Measurements from ENCODE around the gene ADARB1. TPM values are rescaled to one million over a fixed set of nuclear protein-coding genes. Genes with fewer than 3 reads are reported as not detected.

Gene ADARB1
- total RNA-seq, 1 experiment from 2014 or later = 31.9 TPM

- TF ChIP-seq EZH2 (IDR thresholded peaks at IDR 0.05; ENCODE audit: borderline replicate concordance, low read depth, low read length, poor library complexity, severe bottlenecking) (no peak), CTCF (conservative IDR thresholded peaks at IDR 0.05; ENCODE audit: low read depth, low read length) (no peak)
- POLR2A ChIA-PET (ENCODE audit: low non-redundant PET) = no interaction called here
- no peaks in the 10 kb centered on the region for H3K27me3 ChIP-seq (replicated peaks; ENCODE audit: insufficient read depth, low read depth, low read length, poor library complexity)
- H3K4me3 ChIP-seq (ENCODE audit: low read depth, low read length, poor library complexity, severe bottlenecking) = no peak overlapping the region
- no peaks in the 10 kb centered on the region for H3K36me3 ChIP-seq (ENCODE audit: insufficient read depth, low read length, poor library complexity, severe bottlenecking)
- BruUV-seq (replicated peaks) = no TSS peak
- CTCF ChIA-PET = no interaction called here
- no peak for DNase-seq (ENCODE audit: low spot score)
- H3K9me3 ChIP-seq (ENCODE audit: low read depth, low read length, poor library complexity, severe bottlenecking) = no peaks in the 10 kb centered on the region
- no peaks in the 10 kb centered on the region for H3K4me1 ChIP-seq (ENCODE audit: insufficient read depth, low read length, poor library complexity, severe bottlenecking)
- H3K27ac ChIP-seq (ENCODE audit: low read depth, low read length, poor library complexity, severe bottlenecking) = no peak overlapping the region
- intact Hi-C loops (cut with micrococcal nuclease; ENCODE audit: unreplicated experiment) = no loop called here
Measured at GRCh38 chr21:45196620-45197019, 122.2 kb downstream of the ADARB1 start.

- no peaks in the 10 kb centered on the region for H3K4me1 ChIP-seq (ENCODE audit: insufficient read depth, low read length, poor library complexity, severe bottlenecking)
- H3K27ac ChIP-seq (ENCODE audit: low read depth, low read length, poor library complexity, severe bottlenecking) = no peak overlapping the region
- BruUV-seq (replicated peaks) = no TSS peak
- ChIA-PET CTCF (no interaction called here), POLR2A (ENCODE audit: low non-redundant PET) (no interaction called here)
- intact Hi-C loops (cut with micrococcal nuclease; ENCODE audit: unreplicated experiment) = no loop called here
- no peak for DNase-seq (ENCODE audit: low spot score)
- H3K27me3 ChIP-seq (replicated peaks; ENCODE audit: insufficient read depth, low read depth, low read length, poor library complexity) = no peaks in the 10 kb centered on the region
- TF ChIP-seq EZH2 (IDR thresholded peaks at IDR 0.05; ENCODE audit: borderline replicate concordance, low read depth, low read length, poor library complexity, severe bottlenecking) = no peak
- TF ChIP-seq CTCF (conservative IDR thresholded peaks at IDR 0.05; ENCODE audit: low read depth, low read length) = no peak
- no peaks in the 10 kb centered on the region for H3K36me3 ChIP-seq (ENCODE audit: insufficient read depth, low read length, poor library complexity, severe bottlenecking)
- no peaks in the 10 kb centered on the region for H3K9me3 ChIP-seq (ENCODE audit: low read depth, low read length, poor library complexity, severe bottlenecking)
- no peak overlapping the region for H3K4me3 ChIP-seq (ENCODE audit: low read depth, low read length, poor library complexity, severe bottlenecking)
Measured at GRCh38 chr21:45199201-45199600, 124.8 kb downstream of the ADARB1 start.

GRCh38 chr21:45200031-45200430 is 125.7 kb downstream of the ADARB1 start:
- intact Hi-C loops (cut with micrococcal nuclease; ENCODE audit: unreplicated experiment) = no loop called here
- DNase-seq (ENCODE audit: low spot score) = no peak
- TF ChIP-seq CTCF (conservative IDR thresholded peaks at IDR 0.05; ENCODE audit: low read depth, low read length) (no peak), EZH2 (IDR thresholded peaks at IDR 0.05; ENCODE audit: borderline replicate concordance, low read depth, low read length, poor library complexity, severe bottlenecking) (no peak)
- Histone ChIP-seq H3K27ac (ENCODE audit: low read depth, low read length, poor library complexity, severe bottlenecking) (no peak overlapping the region), H3K9me3 (ENCODE audit: low read depth, low read length, poor library complexity, severe bottlenecking) (no peaks in the 10 kb centered on the region), H3K36me3 (ENCODE audit: insufficient read depth, low read length, poor library complexity, severe bottlenecking) (peaks cover 4% of the 10 kb centered on the region), H3K27me3 (replicated peaks; ENCODE audit: insufficient read depth, low read depth, low read length, poor library complexity) (no peaks in the 10 kb centered on the region), H3K4me3 (ENCODE audit: low read depth, low read length, poor library complexity, severe bottlenecking) (no peak overlapping the region), H3K4me1 (ENCODE audit: insufficient read depth, low read length, poor library complexity, severe bottlenecking) (no peaks in the 10 kb centered on the region)
- POLR2A ChIA-PET (ENCODE audit: low non-redundant PET) = no interaction called here
- no TSS peak for BruUV-seq (replicated peaks)
- CTCF ChIA-PET = no interaction called here
